Liver (tissue), 3 donors: ENCODE measurements around the gene PCDHB14.

Experiments
- CTCF ChIP-seq: fragments of 150-350 bp; IDR thresholded peaks from 2 replicates; pipeline ENCODE4 v1.5.1; 2017; ENCODE audit warnings: improper control_type of control experiment, low read depth, low read length; ENCODE audit not compliant: missing input control
- EGR1 ChIP-seq, 2 donors: IDR thresholded peaks; 2 replicates each; pipeline ENCODE4 v1.6.1; 2016 to 2018; ENCODE audit warnings: antibody characterized with exemption in 2 of 2, low read depth in 2 of 2
- FOXA1 ChIP-seq: IDR thresholded peaks from 2 replicates; pipeline ENCODE4 v1.6.1; 2016; ENCODE audit warnings: antibody characterized with exemption
- JUND ChIP-seq, 2 donors: IDR thresholded peaks; 2 replicates each; pipeline ENCODE4 v1.6.1; 2016; ENCODE audit warnings: antibody characterized with exemption in 2 of 2
- RAD21 ChIP-seq, 2 donors: IDR thresholded peaks; 2 replicates each; pipeline ENCODE4 v1.6.1; 2016; ENCODE audit warnings: antibody characterized with exemption in 2 of 2, mild to moderate bottlenecking in 2 of 2
- REST ChIP-seq: IDR thresholded peaks from 2 replicates; pipeline ENCODE4 v1.6.1; 2016; ENCODE audit warnings: antibody characterized with exemption, mild to moderate bottlenecking
- TAF1 ChIP-seq: conservative IDR thresholded peaks from 2 replicates; pipeline ENCODE4 v1.6.1; 2016; ENCODE audit warnings: antibody characterized with exemption, mild to moderate bottlenecking
- YY1 ChIP-seq: IDR thresholded peaks from 2 replicates; pipeline ENCODE4 v1.6.1; 2016; ENCODE audit warnings: antibody characterized with exemption, mild to moderate bottlenecking
- ZBTB33 ChIP-seq: IDR thresholded peaks from 2 replicates; pipeline ENCODE4 v1.6.1; 2016; ENCODE audit warnings: antibody characterized with exemption
- TF ChIP-seq, protein P1 (sequence below): IDR thresholded peaks from 2 replicates; pipeline ENCODE4 v1.6.1; 2016; ENCODE audit warnings: antibody characterized with exemption
- donor health status: healthy.
- donor health status: healthy.

DNA sequence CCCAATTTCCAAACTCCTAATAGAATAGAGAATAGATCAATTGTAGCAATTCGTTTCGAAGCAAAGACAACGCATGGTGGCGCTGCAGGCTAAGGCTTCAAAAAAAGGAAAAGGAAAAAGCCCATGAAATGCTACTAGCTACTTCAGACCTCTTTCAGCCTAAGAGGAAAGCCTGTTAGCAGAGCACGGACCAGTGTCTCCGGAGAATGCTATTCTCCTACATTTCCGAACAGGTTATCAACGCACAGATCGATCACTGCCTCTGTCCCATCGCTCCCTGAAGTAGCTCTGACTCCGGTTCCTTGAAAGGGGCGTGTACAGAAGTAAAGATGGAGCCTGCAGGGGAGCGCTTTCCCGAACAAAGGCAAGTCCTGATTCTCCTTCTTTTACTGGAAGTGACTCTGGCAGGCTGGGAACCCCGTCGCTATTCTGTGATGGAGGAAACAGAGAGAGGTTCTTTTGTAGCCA is 22.1 kb downstream of the PCDHB14 start, which contains the start of gene PCDHB15:
- TF ChIP-seq TAF1 (no peak), CTCF (no peak), ZBTB33 (no peak), REST (no peak), EGR1 (IDR thresholded peaks at IDR 0.05; ENCODE audit: low read depth in 2 of 2) (no peak), FOXA1 (no peak), RAD21 (IDR thresholded peaks at IDR 0.05) (peak; percentile 29 to 31), YY1 (no peak), JUND (IDR thresholded peaks at IDR 0.05) (no peak)
- TF ChIP-seq, protein P1, sequence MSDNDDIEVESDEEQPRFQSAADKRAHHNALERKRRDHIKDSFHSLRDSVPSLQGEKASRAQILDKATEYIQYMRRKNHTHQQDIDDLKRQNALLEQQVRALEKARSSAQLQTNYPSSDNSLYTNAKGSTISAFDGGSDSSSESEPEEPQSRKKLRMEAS = no peak
